Astrocyte (in vitro differentiated cells and primary cell): ENCODE results near the gene IRF4.

Experiments used
- CTCF ChIP-seq: IDR thresholded peaks from 2 replicates; pipeline ENCODE4 v1.5.1; 2011; ENCODE audit warnings: low read depth, mild to moderate bottlenecking, inconsistent platforms, low read length, moderate library complexity; ENCODE audit not compliant: insufficient read depth
- EZH2 ChIP-seq: IDR thresholded peaks from 2 replicates; pipeline ENCODE4 v1.6.1; 2012; ENCODE audit warnings: mild to moderate bottlenecking, low read length, inconsistent platforms; ENCODE audit not compliant: insufficient read depth

GRCh38 chr6:446418-447366 lies 55.1 kb downstream of the IRF4 start:
- TF ChIP-seq CTCF (no peak), EZH2 (no peak)
